Measurements from ENCODE around the gene KRT3. TPM values are rescaled to one million over a fixed set of nuclear protein-coding genes. Genes with fewer than 3 reads are reported as not detected.

Gene KRT3
- total RNA-seq, 1 donor from 2014 or later, result not detected

Other genes starting within 250 kb of the KRT3 start
- gene KRT71, start 243.0 kb downstream of the KRT3 start, total RNA-seq, result not detected in 2 replicates
- gene KRT74, start 222.3 kb downstream of the KRT3 start, total RNA-seq, result not detected in 2 replicates
- gene KRT72, start 194.7 kb downstream of the KRT3 start, total RNA-seq, result not detected in 2 replicates
- gene KRT73, start 177.6 kb downstream of the KRT3 start, total RNA-seq, result not detected in 2 replicates
- gene KRT2, start 143.9 kb downstream of the KRT3 start, total RNA-seq, result not detected in 2 replicates
- not detected in 2 replicates for gene KRT1, start 115.7 kb downstream of the KRT3 start, total RNA-seq
- gene KRT77, start 92.6 kb downstream of the KRT3 start, total RNA-seq, result not detected in 2 replicates
- not detected in 2 replicates for gene KRT76, start 18.8 kb downstream of the KRT3 start, total RNA-seq
- not detected in 2 replicates for gene KRT4, start 18.0 kb upstream of the KRT3 start, total RNA-seq
- not detected in 2 replicates for gene KRT79, start 38.2 kb upstream of the KRT3 start, total RNA-seq
- not detected in 2 replicates for gene KRT78, start 52.9 kb upstream of the KRT3 start, total RNA-seq
- 390 and 919 TPM in 2 replicates for gene KRT8, start 109.0 kb upstream of the KRT3 start, total RNA-seq
- gene KRT18, start 153.0 kb upstream of the KRT3 start, total RNA-seq, result 294 and 1,160 TPM in 2 replicates
- 1,047 and 1,149 TPM in 2 replicates for gene EIF4B, start 210.3 kb upstream of the KRT3 start, total RNA-seq